Suprapubic skin (tissue), 4 donors: ENCODE measurements around the gene IGSF9. TPM values are rescaled to one million over a fixed set of nuclear protein-coding genes. Genes with fewer than 3 reads are reported as not detected.

Experiments used
- DNase-seq, 2 donors: peaks; one replicate each; pipeline ENCODE4 v3.0.0-alpha.2; 2019; ENCODE audit warnings: low spot score in 2 of 2
- H3K27ac ChIP-seq: fragments of 200-600 bp; sonication (generic); one replicate; pipeline ENCODE4 v1.5.1; 2019
- H3K27me3 ChIP-seq: fragments of 200-600 bp; sonication (generic); one replicate; pipeline ENCODE4 v1.5.1; 2019
- H3K36me3 ChIP-seq: fragments of 200-600 bp; sonication (generic); one replicate; pipeline ENCODE4 v1.5.1; 2019
- H3K4me1 ChIP-seq: fragments of 200-600 bp; sonication (generic); one replicate; pipeline ENCODE4 v1.5.1; 2019
- H3K4me3 ChIP-seq: fragments of 200-600 bp; sonication (generic); one replicate; pipeline ENCODE4 v1.5.1; 2019; ENCODE audit warnings: mild to moderate bottlenecking
- H3K9me3 ChIP-seq: fragments of 200-600 bp; sonication (generic); one replicate; pipeline ENCODE4 v1.5.1; 2019
- EP300 ChIP-seq: sonication (generic); formaldehyde crosslinking; IDR thresholded peaks from one replicate; pipeline ENCODE4 v1.6.1; 2017; ENCODE audit warnings: antibody characterized with exemption
- POLR2A ChIP-seq, 2 donors: fragments of 450-650 bp; IDR thresholded peaks; one replicate each; pipeline ENCODE4 v1.6.1; 2017; ENCODE audit warnings: antibody characterized with exemption in 2 of 2, mild to moderate bottlenecking in 2 of 2, moderate library complexity in 2 of 2
- POLR2AphosphoS5 ChIP-seq, 3 donors: sonication (generic); formaldehyde crosslinking; IDR thresholded peaks; one replicate each; pipeline ENCODE4 v1.6.1; 2017; ENCODE audit warnings: antibody characterized with exemption in 3 of 3
- WGBS: methylation state at CpG from one replicate; pipeline ENCODE4 v1.1.5; 2018; 5-methylcytosine and 5-hydroxymethylcytosine counted together
- total RNA-seq, 4 donors: library from RNA; depleted of rRNA; stranded (reverse); fragments of >200 nt; gene quantifications; one replicate each; pipeline ENCODE4 v1.1.0, GENCODE V29; 2016
- TF ChIP-seq, protein P1 (sequence below), 2 donors: fragments of 200-600 bp in 1 of 2; fragments of 450-650 bp in 1 of 2; sonication (generic) in 1 of 2; IDR thresholded peaks; one replicate each; pipeline ENCODE4 v1.5.1; 2016 to 2019; ENCODE audit warnings: antibody characterized with exemption in 2 of 2, mild to moderate bottlenecking in 1 of 2, moderate library complexity in 1 of 2

The IGSF9 gene
- 10 to 100 TPM; 26.1 to 44.1 (median 28.4) TPM for total RNA-seq

DNA sequence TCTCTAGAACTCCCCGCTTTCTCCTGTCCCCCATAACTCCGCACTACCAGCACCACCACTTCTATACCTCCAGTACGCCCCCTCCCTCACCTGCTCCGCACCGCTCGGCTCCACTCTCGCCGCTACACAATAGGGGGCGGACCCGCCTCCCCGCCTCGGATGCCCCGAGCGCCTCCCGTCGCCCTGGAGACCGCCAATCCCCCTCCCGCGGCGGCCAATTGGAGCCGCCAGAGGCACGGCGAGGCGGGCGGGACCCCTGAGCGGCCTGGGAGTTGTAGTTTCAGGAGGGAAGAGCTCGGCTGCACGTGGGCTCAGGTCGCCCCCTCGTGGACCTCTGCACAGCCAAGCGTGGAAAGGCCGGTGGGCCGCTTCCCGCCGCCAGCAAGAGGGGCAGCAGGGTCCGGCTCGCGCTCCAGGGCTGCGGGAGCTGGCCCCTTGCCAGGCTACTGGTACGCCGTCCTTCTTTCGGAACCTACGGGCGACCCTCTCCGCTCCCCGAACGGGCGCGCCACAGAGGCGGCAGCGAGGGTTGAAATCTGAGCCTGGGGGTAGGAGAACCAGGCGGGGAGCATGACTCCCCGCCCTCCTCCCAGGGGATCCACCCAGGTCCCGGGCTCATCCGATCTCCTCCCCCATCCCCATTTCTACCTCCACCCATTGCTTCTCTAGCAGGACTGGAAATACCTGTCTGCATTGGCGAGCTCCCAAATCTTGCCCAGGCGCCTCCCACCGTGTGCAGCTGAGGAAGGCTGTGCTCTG lies at the start of gene IGSF9:
TSS of gene IGSF9 (minus strand) at position 131 of the 759 bp plus-strand sequence. CDS start 2,159 bp downstream, outside the sequence.
- DNase-seq: peak; percentile 86 to 87
- Histone ChIP-seq H3K4me1 (peaks cover 80% of the 10 kb centered on the region), H3K36me3 (no peaks in the 10 kb centered on the region), H3K27ac (peak within 1 kb of the TSS; percentile 89), H3K27me3 (peaks cover 10% of the 10 kb centered on the region), H3K4me3 (peak within 1 kb of the TSS; percentile 58), H3K9me3 (no peaks in the 10 kb centered on the region)
- WGBS: 1% methylated on average over 30 of the region's 58 CpGs
- TF ChIP-seq EP300 (no peak), POLR2AphosphoS5 (IDR thresholded peaks at IDR 0.05) (peak in 2 of 3 donors; percentile 27 to 80)
- TF ChIP-seq, protein P1, sequence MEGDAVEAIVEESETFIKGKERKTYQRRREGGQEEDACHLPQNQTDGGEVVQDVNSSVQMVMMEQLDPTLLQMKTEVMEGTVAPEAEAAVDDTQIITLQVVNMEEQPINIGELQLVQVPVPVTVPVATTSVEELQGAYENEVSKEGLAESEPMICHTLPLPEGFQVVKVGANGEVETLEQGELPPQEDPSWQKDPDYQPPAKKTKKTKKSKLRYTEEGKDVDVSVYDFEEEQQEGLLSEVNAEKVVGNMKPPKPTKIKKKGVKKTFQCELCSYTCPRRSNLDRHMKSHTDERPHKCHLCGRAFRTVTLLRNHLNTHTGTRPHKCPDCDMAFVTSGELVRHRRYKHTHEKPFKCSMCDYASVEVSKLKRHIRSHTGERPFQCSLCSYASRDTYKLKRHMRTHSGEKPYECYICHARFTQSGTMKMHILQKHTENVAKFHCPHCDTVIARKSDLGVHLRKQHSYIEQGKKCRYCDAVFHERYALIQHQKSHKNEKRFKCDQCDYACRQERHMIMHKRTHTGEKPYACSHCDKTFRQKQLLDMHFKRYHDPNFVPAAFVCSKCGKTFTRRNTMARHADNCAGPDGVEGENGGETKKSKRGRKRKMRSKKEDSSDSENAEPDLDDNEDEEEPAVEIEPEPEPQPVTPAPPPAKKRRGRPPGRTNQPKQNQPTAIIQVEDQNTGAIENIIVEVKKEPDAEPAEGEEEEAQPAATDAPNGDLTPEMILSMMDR (IDR thresholded peaks at IDR 0.05): peak in 1 of 2 donors; percentile 50

DNA sequence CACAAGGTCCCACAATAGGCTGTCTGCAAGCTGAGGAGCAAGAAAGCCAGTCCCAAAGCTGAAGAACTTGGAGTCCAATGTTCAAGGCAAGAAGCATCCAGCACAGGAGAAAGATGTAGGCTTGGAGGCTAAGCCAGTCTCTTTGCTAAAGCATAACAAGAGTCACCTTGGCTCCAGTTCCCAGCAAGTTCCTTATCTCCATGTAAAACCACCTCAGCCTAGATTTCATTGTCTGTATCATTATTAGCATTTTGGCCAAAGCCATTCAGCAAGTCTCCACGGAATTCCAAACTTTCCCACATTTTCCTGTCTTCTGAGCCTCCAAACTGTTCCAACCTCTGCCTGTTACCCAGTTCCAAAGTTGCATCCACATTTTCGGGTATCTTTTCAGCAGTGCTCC lies 49.5 kb upstream of the IGSF9 start:
- Histone ChIP-seq H3K4me3 (no peak overlapping the region), H3K27ac (no peak overlapping the region), H3K9me3 (no peaks in the 10 kb centered on the region), H3K36me3 (no peaks in the 10 kb centered on the region), H3K4me1 (peaks cover 3% of the 10 kb centered on the region), H3K27me3 (no peaks in the 10 kb centered on the region)
- no peak for TF ChIP-seq POLR2AphosphoS5 (IDR thresholded peaks at IDR 0.05)
- no peak for TF ChIP-seq EP300
- no peak for TF ChIP-seq POLR2A (IDR thresholded peaks at IDR 0.05)
- 93% methylated on average over 2 of the region's 2 CpGs for WGBS
- DNase-seq: no peak

- no peak for DNase-seq
- WGBS: 79% methylated on average over 2 of the region's 2 CpGs
- TF ChIP-seq POLR2A (IDR thresholded peaks at IDR 0.05) (no peak), EP300 (no peak), POLR2AphosphoS5 (IDR thresholded peaks at IDR 0.05) (no peak)
- TF ChIP-seq, protein P1 (IDR thresholded peaks at IDR 0.05): no peak
Observed at GRCh38 chr1:159993911-159994310, 48.5 kb upstream of the IGSF9 start.

DNA sequence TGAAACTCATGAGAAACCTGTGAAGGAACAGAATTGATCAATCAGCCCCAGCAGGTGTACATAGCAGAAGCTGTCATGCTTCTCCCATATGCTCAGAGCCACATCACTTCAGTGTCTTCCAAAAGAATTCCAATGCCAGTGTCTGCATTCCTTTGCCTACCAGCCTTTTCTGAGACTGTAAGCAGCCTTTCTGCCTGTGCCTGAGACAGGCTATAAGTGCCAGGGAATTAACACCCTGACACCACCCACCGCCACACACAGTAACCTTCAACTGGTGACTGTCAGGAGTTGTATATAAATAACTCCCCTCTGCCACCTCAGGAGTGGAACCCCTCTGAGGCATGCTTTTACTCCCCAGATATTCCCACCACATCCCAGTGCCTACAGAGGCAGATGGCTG lies 46.7 kb upstream of the IGSF9 start:
- no peak for TF ChIP-seq POLR2A (IDR thresholded peaks at IDR 0.05)
- no peak for TF ChIP-seq POLR2AphosphoS5 (IDR thresholded peaks at IDR 0.05)
- TF ChIP-seq, protein P1 (IDR thresholded peaks at IDR 0.05): no peak
- TF ChIP-seq EP300: no peak
- H3K4me1 ChIP-seq: peaks cover 3% of the 10 kb centered on the region
- no peak overlapping the region for H3K27ac ChIP-seq
- 43% methylated on average over 1 of the region's 1 CpG for WGBS
- no peak for DNase-seq
- H3K36me3 ChIP-seq: no peaks in the 10 kb centered on the region
- no peaks in the 10 kb centered on the region for H3K9me3 ChIP-seq
- H3K27me3 ChIP-seq: no peaks in the 10 kb centered on the region
- H3K4me3 ChIP-seq: no peak overlapping the region

More at GRCh38 chr1:159993911-159994310, 48.5 kb upstream of the IGSF9 start:
- Histone ChIP-seq H3K4me3 (no peak overlapping the region), H3K27me3 (no peaks in the 10 kb centered on the region), H3K27ac (no peak overlapping the region), H3K4me1 (peaks cover 3% of the 10 kb centered on the region), H3K9me3 (no peaks in the 10 kb centered on the region), H3K36me3 (no peaks in the 10 kb centered on the region)

- Histone ChIP-seq H3K36me3 (no peaks in the 10 kb centered on the region), H3K9me3 (no peaks in the 10 kb centered on the region), H3K27me3 (no peaks in the 10 kb centered on the region), H3K4me3 (no peak overlapping the region), H3K27ac (no peak overlapping the region), H3K4me1 (peaks cover 3% of the 10 kb centered on the region)
- DNase-seq: no peak
- TF ChIP-seq EP300 (no peak), POLR2AphosphoS5 (IDR thresholded peaks at IDR 0.05) (no peak), POLR2A (IDR thresholded peaks at IDR 0.05) (no peak)
- TF ChIP-seq, protein P1 (IDR thresholded peaks at IDR 0.05): no peak
- WGBS: 51% methylated on average over 4 of the region's 4 CpGs
Observed at GRCh38 chr1:159991513-159991912, 46.1 kb upstream of the IGSF9 start.
